ENCODE measurements around the gene FPR3. TPM values are rescaled to one million over a fixed set of nuclear protein-coding genes. Genes with fewer than 3 reads are reported as not detected.

The FPR3 gene
- total RNA-seq, 4 donors from 2014 or later = 0.61 to 8.9 (median 3.6) TPM

DNA sequence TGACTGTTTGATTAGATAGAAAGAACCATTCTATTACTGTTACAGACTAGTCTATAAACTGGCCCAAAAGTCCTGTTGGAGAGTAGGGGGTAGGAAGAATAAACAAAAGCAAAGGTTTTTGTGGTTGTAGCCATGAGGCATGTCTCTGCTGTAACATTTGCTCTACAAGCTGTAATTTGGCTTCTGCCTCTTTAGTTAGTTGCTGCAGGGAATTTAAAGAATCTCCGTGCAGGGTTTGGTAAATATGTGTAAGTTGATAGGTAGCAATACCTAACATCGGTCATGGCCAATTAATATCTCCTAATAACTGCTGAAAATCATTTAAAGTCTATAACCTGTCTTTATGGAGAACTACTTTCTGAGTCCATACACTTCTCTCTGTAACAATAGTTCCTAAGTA is 13.0 kb downstream of the FPR3 start:
- no peak overlapping the region for H3K27ac ChIP-seq
- intact Hi-C loops (cut with DNase I) = no loop called here
- 76 to 78% methylated on average over 2 of the region's 2 CpGs for WGBS, 2 donors
- no peak overlapping the region for H3K4me3 ChIP-seq
- H3K36me3 ChIP-seq = no peaks in the 10 kb centered on the region
- no peaks in the 10 kb centered on the region for H3K9me3 ChIP-seq
- no peak for DNase-seq
- H3K4me1 ChIP-seq = no peaks in the 10 kb centered on the region
- no peaks in the 10 kb centered on the region for H3K27me3 ChIP-seq
- TF ChIP-seq, protein P1, sequence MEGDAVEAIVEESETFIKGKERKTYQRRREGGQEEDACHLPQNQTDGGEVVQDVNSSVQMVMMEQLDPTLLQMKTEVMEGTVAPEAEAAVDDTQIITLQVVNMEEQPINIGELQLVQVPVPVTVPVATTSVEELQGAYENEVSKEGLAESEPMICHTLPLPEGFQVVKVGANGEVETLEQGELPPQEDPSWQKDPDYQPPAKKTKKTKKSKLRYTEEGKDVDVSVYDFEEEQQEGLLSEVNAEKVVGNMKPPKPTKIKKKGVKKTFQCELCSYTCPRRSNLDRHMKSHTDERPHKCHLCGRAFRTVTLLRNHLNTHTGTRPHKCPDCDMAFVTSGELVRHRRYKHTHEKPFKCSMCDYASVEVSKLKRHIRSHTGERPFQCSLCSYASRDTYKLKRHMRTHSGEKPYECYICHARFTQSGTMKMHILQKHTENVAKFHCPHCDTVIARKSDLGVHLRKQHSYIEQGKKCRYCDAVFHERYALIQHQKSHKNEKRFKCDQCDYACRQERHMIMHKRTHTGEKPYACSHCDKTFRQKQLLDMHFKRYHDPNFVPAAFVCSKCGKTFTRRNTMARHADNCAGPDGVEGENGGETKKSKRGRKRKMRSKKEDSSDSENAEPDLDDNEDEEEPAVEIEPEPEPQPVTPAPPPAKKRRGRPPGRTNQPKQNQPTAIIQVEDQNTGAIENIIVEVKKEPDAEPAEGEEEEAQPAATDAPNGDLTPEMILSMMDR (IDR thresholded peaks at IDR 0.05) = no peak
- TF ChIP-seq POLR2A (IDR thresholded peaks at IDR 0.05) = no peak

DNA sequence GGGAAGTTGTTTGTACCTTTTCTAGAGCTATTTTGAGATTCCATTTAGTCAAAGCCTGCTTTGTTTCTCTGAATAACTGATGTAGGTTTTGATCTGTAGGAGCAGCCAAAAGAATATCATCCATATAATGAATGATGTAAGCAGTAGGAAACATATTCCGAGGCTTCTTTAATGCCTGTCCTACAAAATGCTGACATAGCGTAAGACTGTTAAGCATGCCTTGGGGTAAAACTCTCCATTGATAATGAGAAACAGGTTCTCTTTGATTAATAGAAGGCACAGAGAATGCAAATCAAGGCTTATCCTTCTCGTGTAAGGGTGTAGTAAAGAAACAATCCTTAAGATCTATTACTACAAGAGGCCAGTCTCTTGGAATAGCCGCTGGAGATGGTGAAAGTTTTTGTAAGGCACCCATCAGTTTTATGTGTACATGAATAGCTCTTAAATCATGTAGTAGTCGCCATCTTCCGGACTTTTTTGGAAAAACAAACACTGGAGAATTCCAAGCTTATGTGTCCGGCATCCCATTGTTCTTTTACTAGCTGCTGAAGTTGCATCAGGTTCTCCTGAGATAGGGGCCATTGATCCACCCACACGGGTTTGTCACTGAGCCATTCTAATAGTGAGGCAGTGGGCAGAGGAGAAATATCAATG is 13.5 kb downstream of the FPR3 start:
- intact Hi-C loops (cut with DNase I) = no loop called here
- Histone ChIP-seq H3K27me3 (no peaks in the 10 kb centered on the region), H3K36me3 (no peaks in the 10 kb centered on the region), H3K4me1 (no peaks in the 10 kb centered on the region), H3K9me3 (no peaks in the 10 kb centered on the region), H3K27ac (no peak overlapping the region), H3K4me3 (no peak overlapping the region)
- TF ChIP-seq, protein P1 (IDR thresholded peaks at IDR 0.05) = no peak
- TF ChIP-seq POLR2A (IDR thresholded peaks at IDR 0.05) = no peak
- 68 to 72% methylated on average over 8 of the region's 8 CpGs for WGBS, 2 donors
- no peak for DNase-seq

DNA sequence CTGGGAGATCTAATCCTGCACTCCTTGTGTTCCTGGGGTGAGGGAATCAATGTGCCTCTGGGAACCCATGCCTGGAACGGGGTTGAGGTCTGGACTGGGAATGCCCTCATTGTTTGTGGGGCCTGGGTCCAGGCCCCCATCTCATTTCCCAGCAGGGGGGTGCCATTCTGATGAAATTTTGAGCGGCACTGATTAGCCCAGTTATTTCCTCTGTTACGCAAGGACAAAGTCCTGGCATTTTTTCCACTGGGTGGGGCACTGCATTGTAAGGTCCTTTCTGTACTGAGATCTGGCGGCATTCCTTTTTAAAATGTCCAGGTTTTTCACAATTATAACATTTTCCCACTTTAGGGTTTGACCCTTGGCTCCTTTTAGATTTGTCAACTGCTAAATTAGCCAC is 14.8 kb downstream of the FPR3 start:
- Histone ChIP-seq H3K36me3 (no peaks in the 10 kb centered on the region), H3K27me3 (no peaks in the 10 kb centered on the region)

DNA sequence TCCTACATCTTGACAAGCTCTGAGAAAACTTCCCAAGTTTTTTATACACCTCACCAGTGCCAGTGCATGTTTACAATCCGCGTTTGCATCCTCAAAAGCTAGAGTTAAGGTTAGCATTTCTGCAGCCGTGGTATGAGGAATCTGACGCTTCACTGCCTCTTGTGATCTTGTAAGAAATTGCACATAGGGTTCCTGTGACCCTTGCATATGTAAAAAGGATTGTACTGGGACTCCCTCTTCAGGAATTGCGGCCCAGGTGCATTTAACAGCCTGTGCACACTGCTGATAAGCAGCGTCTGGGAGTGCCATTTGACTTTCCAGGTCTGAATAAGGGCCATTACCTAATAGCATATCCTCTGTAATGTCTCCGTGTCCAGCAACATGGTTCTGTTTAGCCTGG is 15.3 kb downstream of the FPR3 start:
- TF ChIP-seq POLR2A (IDR thresholded peaks at IDR 0.05) = no peak
- TF ChIP-seq, protein P1 (IDR thresholded peaks at IDR 0.05) = no peak
- Histone ChIP-seq H3K4me3 (no peak overlapping the region), H3K9me3 (no peaks in the 10 kb centered on the region), H3K27me3 (no peaks in the 10 kb centered on the region), H3K27ac (no peak overlapping the region), H3K36me3 (no peaks in the 10 kb centered on the region), H3K4me1 (no peaks in the 10 kb centered on the region)
- intact Hi-C loops (cut with DNase I) = no loop called here
- 74 to 77% methylated on average over 7 of the region's 7 CpGs for WGBS, 2 donors
- no peak for DNase-seq

More for the DNA sequence above, 14.8 kb downstream of the FPR3 start:
- intact Hi-C loops (cut with DNase I) = no loop called here
- TF ChIP-seq, protein P1 (IDR thresholded peaks at IDR 0.05) = no peak
- TF ChIP-seq POLR2A (IDR thresholded peaks at IDR 0.05) = no peak
- Histone ChIP-seq H3K4me3 (no peak overlapping the region), H3K9me3 (no peaks in the 10 kb centered on the region), H3K27ac (no peak overlapping the region), H3K4me1 (no peaks in the 10 kb centered on the region)
- WGBS, 2 donors = 49 to 60% methylated on average over 4 of the region's 4 CpGs
- DNase-seq = no peak

DNA sequence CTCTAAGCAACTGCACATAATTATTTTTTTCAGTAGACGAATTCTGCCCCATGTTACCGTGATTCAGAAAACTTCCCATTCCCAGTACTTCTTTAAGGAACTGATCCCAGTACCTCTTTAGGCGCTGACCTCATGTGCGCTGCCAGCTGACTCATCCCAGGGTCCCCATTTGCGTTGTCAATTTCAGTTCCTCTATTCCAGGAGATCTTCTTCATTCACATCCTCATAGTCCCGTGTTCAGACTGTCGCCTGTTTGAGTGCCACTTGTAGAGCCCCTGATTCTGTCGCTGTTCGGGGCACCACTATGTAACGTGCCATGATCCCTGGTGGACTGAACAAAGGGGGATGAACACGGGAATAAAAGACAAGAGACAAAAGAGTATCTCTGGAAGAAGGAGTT is 16.4 kb downstream of the FPR3 start:
- TF ChIP-seq POLR2A (IDR thresholded peaks at IDR 0.05) = peak in 1 of 4 donors; percentile 36
- TF ChIP-seq, protein P1 (IDR thresholded peaks at IDR 0.05) = no peak
- intact Hi-C loops (cut with DNase I) = no loop called here

More for the DNA sequence above, 16.4 kb downstream of the FPR3 start:
- Histone ChIP-seq H3K4me1 (no peaks in the 10 kb centered on the region), H3K9me3 (no peaks in the 10 kb centered on the region), H3K27me3 (no peaks in the 10 kb centered on the region), H3K27ac (peak overlapping the region in 2 of 4 donors; percentile 23 to 25), H3K4me3 (no peak overlapping the region), H3K36me3 (no peaks in the 10 kb centered on the region)
- no peak for DNase-seq
- WGBS, 2 donors = 71 to 88% methylated on average over 11 of the region's 11 CpGs
